ENCODE measurements around the gene ACADVL. TPM values are rescaled to one million over a fixed set of nuclear protein-coding genes. Genes with fewer than 3 reads are reported as not detected.
A peak's percentile ranks its signal among the peaks of the same experiment; 100 is the strongest.

ACADVL gene
- total RNA-seq, 3 donors from 2014 or later (not counting 1 experiment from before 2014, with no cell fraction given) = 439 to 637 (median 607) TPM

DNA sequence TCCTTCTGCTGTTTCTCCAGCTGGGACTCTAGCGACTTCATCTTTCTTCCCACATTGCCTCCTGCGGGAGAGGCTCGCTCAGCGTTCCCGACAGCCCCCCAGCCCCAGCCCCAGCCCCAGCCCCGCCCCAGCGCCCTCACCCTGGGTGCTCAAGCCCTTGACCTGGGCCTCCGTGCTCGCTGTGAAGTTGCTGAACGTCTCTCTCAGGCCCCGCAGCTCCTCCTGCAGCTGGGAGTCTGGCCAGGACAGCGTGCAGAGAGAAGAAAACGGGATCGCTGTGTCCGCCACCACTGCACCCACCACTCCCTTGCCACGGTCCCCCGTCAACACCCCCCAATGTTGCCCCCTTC is 42.9 kb upstream of the ACADVL start:
- ATAC-seq = no peak
- no peak for DNase-seq
- H3K4me1 Mint-ChIP-seq = peaks cover 0 to 9% of the 10 kb centered on the region in 2 donors
- intact Hi-C loops (cut with micrococcal nuclease) = loop anchor here (1.0 kb wide), 1 partner anchor 125 kb away; no protein-coding TSS in a partner anchor
- H3K9me3 Mint-ChIP-seq = no peaks in the 10 kb centered on the region
- no peak overlapping the region for H3K27ac ChIP-seq (ENCODE audit: low read length)
- H3K4me1 ChIP-seq (ENCODE audit: control insufficient read depth, insufficient read depth, low read length) = peaks cover 25% of the 10 kb centered on the region
- no peak overlapping the region for H3K4me3 Mint-ChIP-seq
- peaks cover 0 to 13% of the 10 kb centered on the region in 2 donors for H3K27me3 Mint-ChIP-seq (ENCODE audit: low read depth in 2 of 2)
- no peaks in the 10 kb centered on the region for H3K36me3 Mint-ChIP-seq
- no peak overlapping the region for H3K27ac Mint-ChIP-seq
- TF ChIP-seq, protein P1, sequence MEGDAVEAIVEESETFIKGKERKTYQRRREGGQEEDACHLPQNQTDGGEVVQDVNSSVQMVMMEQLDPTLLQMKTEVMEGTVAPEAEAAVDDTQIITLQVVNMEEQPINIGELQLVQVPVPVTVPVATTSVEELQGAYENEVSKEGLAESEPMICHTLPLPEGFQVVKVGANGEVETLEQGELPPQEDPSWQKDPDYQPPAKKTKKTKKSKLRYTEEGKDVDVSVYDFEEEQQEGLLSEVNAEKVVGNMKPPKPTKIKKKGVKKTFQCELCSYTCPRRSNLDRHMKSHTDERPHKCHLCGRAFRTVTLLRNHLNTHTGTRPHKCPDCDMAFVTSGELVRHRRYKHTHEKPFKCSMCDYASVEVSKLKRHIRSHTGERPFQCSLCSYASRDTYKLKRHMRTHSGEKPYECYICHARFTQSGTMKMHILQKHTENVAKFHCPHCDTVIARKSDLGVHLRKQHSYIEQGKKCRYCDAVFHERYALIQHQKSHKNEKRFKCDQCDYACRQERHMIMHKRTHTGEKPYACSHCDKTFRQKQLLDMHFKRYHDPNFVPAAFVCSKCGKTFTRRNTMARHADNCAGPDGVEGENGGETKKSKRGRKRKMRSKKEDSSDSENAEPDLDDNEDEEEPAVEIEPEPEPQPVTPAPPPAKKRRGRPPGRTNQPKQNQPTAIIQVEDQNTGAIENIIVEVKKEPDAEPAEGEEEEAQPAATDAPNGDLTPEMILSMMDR (IDR thresholded peaks at IDR 0.05) = no peak
- WGBS (ENCODE audit: insufficient coverage) = 31% methylated on average over 16 of the region's 17 CpGs
- peaks cover 18% of the 10 kb centered on the region for H3K27me3 ChIP-seq (ENCODE audit: control insufficient read depth, insufficient read depth, low read length)
- no peaks in the 10 kb centered on the region for H3K36me3 ChIP-seq (ENCODE audit: control insufficient read depth, insufficient read depth, low read length)
- H3K9me3 ChIP-seq (ENCODE audit: control insufficient read depth, insufficient read depth, low read length) = no peaks in the 10 kb centered on the region
- no peak overlapping the region for H3K4me3 ChIP-seq (ENCODE audit: low read length)

DNA sequence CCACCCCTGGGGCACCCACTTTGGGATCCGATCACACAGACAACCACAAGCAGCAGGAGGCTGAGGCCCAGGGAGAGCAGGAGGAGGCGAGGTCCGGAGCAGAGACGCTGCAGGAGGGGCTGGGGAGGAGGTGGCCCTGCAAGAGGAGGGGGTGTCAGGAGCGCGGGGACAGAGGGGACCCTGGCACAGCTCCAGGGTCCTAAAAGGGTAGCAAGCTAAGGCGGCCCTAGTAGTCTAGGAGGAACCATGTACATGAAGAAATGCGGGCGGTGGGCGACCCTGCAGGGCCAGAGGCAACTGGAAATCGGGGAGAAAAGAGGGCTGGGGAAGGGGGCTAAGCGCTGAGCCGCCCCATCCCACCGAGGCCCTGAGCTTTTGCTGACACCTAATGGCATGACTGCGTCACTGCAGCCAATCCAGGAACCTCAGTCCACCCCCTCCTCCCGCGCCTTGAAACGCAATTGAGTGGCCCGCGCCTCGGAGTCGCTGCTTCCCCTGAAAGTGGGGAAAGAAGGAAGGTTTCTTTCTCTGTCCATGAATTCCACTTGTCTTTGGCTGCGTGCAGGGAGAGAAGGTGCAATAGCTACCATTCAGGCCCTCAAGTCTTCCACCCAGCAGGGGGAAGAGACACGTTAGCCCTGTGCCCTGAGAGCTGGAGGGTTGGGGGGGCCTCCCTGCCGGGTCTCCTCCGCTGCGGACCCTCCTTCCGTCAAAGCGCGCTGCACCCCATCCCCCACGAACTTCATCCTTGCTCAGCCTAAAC is 42.4 kb upstream of the ACADVL start:
- peak; percentile 51 to 83 for DNase-seq
- Mint-ChIP-seq H3K36me3 (no peaks in the 10 kb centered on the region), H3K27ac (no peak overlapping the region), H3K4me1 (peaks cover 0 to 9% of the 10 kb centered on the region in 2 donors), H3K4me3 (no peak overlapping the region), H3K27me3 (ENCODE audit: low read depth in 2 of 2) (peaks cover 0 to 13% of the 10 kb centered on the region in 2 donors), H3K9me3 (no peaks in the 10 kb centered on the region)
- WGBS (ENCODE audit: insufficient coverage) = 4% methylated on average over 24 of the region's 31 CpGs
- Histone ChIP-seq H3K4me3 (ENCODE audit: low read length) (no peak overlapping the region), H3K36me3 (ENCODE audit: control insufficient read depth, insufficient read depth, low read length) (no peaks in the 10 kb centered on the region), H3K27me3 (ENCODE audit: control insufficient read depth, insufficient read depth, low read length) (peaks cover 18% of the 10 kb centered on the region), H3K27ac (ENCODE audit: low read length) (no peak overlapping the region), H3K4me1 (ENCODE audit: control insufficient read depth, insufficient read depth, low read length) (peaks cover 25% of the 10 kb centered on the region), H3K9me3 (ENCODE audit: control insufficient read depth, insufficient read depth, low read length) (no peaks in the 10 kb centered on the region)
- TF ChIP-seq, protein P1 (IDR thresholded peaks at IDR 0.05) = peak; percentile 80
- intact Hi-C loops (cut with micrococcal nuclease) = loop anchor here (1.0 kb wide), 1 partner anchor 125 kb away; no protein-coding TSS in a partner anchor
- ATAC-seq = peak; percentile 76 to 91 (median 85)

DNA sequence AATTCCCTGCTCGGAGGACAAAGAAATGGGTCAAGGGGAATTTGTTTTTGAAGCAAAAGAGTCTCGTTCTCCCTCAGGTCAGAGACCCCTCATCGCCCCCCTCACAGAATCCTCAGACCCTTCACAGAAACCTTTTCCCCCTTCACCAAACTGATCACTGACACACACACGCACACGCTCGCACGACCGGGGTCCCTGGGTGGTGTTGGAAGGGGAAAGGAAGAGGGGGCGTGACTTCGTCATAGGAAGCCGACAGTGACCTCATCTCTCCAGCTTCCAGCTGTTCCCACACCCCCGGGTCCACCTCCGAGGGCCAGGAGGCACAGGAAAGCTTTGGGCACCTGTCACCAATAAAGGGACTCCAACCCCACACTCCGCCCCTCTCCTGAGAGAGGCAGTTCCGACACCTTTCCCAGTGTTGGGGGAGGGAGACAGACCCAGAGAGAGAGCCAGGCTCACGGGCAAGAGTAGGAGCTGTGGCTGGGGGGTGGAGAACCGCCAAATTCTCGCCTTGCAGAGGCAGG is 41.7 kb upstream of the ACADVL start:
- H3K4me1 ChIP-seq (ENCODE audit: control insufficient read depth, insufficient read depth, low read length) = peaks cover 25% of the 10 kb centered on the region
- intact Hi-C loops (cut with micrococcal nuclease) = loop anchor here (1.0 kb wide), 1 partner anchor 126 kb away; no protein-coding TSS in a partner anchor
- 10% methylated on average over 8 of the region's 18 CpGs for WGBS (ENCODE audit: insufficient coverage)
- no peak overlapping the region for H3K27ac Mint-ChIP-seq
- no peak overlapping the region for H3K4me3 Mint-ChIP-seq
- TF ChIP-seq, protein P1 (IDR thresholded peaks at IDR 0.05) = no peak
- H3K4me3 ChIP-seq (ENCODE audit: low read length) = no peak overlapping the region
- peaks cover 18% of the 10 kb centered on the region for H3K27me3 ChIP-seq (ENCODE audit: control insufficient read depth, insufficient read depth, low read length)
- no peak overlapping the region for H3K27ac ChIP-seq (ENCODE audit: low read length)
- no peaks in the 10 kb centered on the region for H3K9me3 ChIP-seq (ENCODE audit: control insufficient read depth, insufficient read depth, low read length)
- peaks cover 0 to 9% of the 10 kb centered on the region in 2 donors for H3K4me1 Mint-ChIP-seq
- no peaks in the 10 kb centered on the region for H3K36me3 ChIP-seq (ENCODE audit: control insufficient read depth, insufficient read depth, low read length)
- ATAC-seq (no peak), DNase-seq (peak in 1 of 2 donors; percentile 28)
- H3K36me3 Mint-ChIP-seq = no peaks in the 10 kb centered on the region
- H3K9me3 Mint-ChIP-seq = no peaks in the 10 kb centered on the region
- H3K27me3 Mint-ChIP-seq (ENCODE audit: low read depth in 2 of 2) = peaks cover 0 to 13% of the 10 kb centered on the region in 2 donors

Data from natural killer cell (primary cell).